Fibroblast of villous mesenchyme (primary cell): ENCODE results near the gene VWDE. TPM values are rescaled to one million over a fixed set of nuclear protein-coding genes. Genes with fewer than 3 reads are reported as not detected.

Source experiments
- DNase-seq: peaks from one replicate; pipeline ENCODE4 v3.0.0-alpha.2; 2010; ENCODE audit warnings: low read depth
- H3K4me3 ChIP-seq: 2 replicates; pipeline ENCODE4 v1.5.1; 2011; ENCODE audit warnings: low read depth, mild to moderate bottlenecking, low read length
- CTCF ChIP-seq: IDR thresholded peaks from 2 replicates; pipeline ENCODE4 v1.5.1; 2012; ENCODE audit warnings: low read depth, mild to moderate bottlenecking, low read length; ENCODE audit not compliant: insufficient read depth
- total RNA-seq: library from RNA; depleted of rRNA; stranded (reverse); fragments of >200 nt; gene quantifications from 2 replicates; pipeline ENCODE4 v1.2.3, GENCODE V29; 2012

VWDE gene
- total RNA-seq, 1 donor, result under 0.01 TPM

- DNase-seq, result no peak
- H3K4me3 ChIP-seq, result no peak overlapping the region
- TF ChIP-seq CTCF, result no peak
Measured at GRCh38 chr7:12369072-12369471, 34.6 kb downstream of the VWDE start.

- H3K4me3 ChIP-seq, result no peak overlapping the region
- no peak for DNase-seq
- no peak for TF ChIP-seq CTCF
Measured at GRCh38 chr7:12360948-12361347, 42.7 kb downstream of the VWDE start.

GRCh38 chr7:12358694-12359093 lies 45.0 kb downstream of the VWDE start:
- H3K4me3 ChIP-seq, result no peak overlapping the region
- TF ChIP-seq CTCF, result no peak
- DNase-seq, result no peak

- no peak for DNase-seq
- no peak for TF ChIP-seq CTCF
- no peak overlapping the region for H3K4me3 ChIP-seq
Measured at GRCh38 chr7:12357508-12357907, 46.2 kb downstream of the VWDE start.

GRCh38 chr7:12351843-12352242 lies 51.8 kb downstream of the VWDE start:
- H3K4me3 ChIP-seq, result no peak overlapping the region
- no peak for TF ChIP-seq CTCF
- no peak for DNase-seq

- no peak for DNase-seq
- H3K4me3 ChIP-seq, result no peak overlapping the region
- no peak for TF ChIP-seq CTCF
Measured at GRCh38 chr7:12350971-12351370, 52.7 kb downstream of the VWDE start.

- DNase-seq, result no peak
- no peak overlapping the region for H3K4me3 ChIP-seq
- TF ChIP-seq CTCF, result no peak
Measured at GRCh38 chr7:12337095-12337494, 66.6 kb downstream of the VWDE start.
